ENCODE results near the gene CIC.

DNA sequence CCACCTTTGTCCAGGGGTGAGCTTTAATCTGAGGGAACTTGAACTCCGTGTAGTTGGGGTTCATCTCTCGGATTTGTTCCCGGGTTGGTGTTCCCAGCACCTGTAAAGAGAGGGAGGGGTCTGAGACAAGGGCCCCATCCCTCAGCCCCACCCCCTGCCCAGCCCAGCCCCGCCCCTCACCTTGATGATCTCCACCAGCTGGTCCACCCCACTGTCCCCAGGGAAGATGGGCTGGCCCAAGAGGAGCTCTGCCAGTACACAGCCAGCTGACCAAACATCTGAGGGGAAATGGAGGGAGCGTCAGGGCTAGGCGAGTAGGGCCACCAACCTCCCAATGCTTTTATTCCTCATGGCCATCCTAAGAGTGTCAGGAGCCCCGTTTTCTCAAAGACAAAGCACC is 35.9 kb upstream of the CIC start:
- TF ChIP-seq, protein P1, sequence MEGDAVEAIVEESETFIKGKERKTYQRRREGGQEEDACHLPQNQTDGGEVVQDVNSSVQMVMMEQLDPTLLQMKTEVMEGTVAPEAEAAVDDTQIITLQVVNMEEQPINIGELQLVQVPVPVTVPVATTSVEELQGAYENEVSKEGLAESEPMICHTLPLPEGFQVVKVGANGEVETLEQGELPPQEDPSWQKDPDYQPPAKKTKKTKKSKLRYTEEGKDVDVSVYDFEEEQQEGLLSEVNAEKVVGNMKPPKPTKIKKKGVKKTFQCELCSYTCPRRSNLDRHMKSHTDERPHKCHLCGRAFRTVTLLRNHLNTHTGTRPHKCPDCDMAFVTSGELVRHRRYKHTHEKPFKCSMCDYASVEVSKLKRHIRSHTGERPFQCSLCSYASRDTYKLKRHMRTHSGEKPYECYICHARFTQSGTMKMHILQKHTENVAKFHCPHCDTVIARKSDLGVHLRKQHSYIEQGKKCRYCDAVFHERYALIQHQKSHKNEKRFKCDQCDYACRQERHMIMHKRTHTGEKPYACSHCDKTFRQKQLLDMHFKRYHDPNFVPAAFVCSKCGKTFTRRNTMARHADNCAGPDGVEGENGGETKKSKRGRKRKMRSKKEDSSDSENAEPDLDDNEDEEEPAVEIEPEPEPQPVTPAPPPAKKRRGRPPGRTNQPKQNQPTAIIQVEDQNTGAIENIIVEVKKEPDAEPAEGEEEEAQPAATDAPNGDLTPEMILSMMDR (IDR thresholded peaks at IDR 0.05): no peak
- TF ChIP-seq POLR2A (IDR thresholded peaks at IDR 0.05): no peak
- TF ChIP-seq EP300 (IDR thresholded peaks at IDR 0.05): no peak

Measured in suprapubic skin (tissue), 3 donors.